GM18505 (cell line): ENCODE data around the gene SLC16A13.

Source experiments
- ATAC-seq: cut with Tn5 transposase; IDR thresholded peaks from one replicate; pipeline ENCODE4 v1.9.1; 2021; ENCODE audit not compliant: unreplicated experiment
- POLR2A ChIP-seq: IDR thresholded peaks from 4 replicates; pipeline ENCODE4 v1.6.1; 2011; ENCODE audit warnings: borderline replicate concordance; ENCODE audit not compliant: insufficient read depth, insufficient read length; ENCODE audit errors: extremely low read depth

The SLC16A13 gene

GRCh38 chr17:7004398-7005253, 31.2 kb upstream of the SLC16A13 start:
- no peak for ATAC-seq
- no peak for TF ChIP-seq POLR2A

- no peak for TF ChIP-seq POLR2A
- ATAC-seq = no peak
Measured at GRCh38 chr17:7005716-7006115, 30.1 kb upstream of the SLC16A13 start.

GRCh38 chr17:7007143-7007542, 28.7 kb upstream of the SLC16A13 start:
- no peak for ATAC-seq
- no peak for TF ChIP-seq POLR2A

GRCh38 chr17:7010523-7010922, 25.3 kb upstream of the SLC16A13 start:
- no peak for TF ChIP-seq POLR2A
- no peak for ATAC-seq

GRCh38 chr17:7011415-7011814, 24.4 kb upstream of the SLC16A13 start:
- TF ChIP-seq POLR2A = no peak
- ATAC-seq = no peak

GRCh38 chr17:7011942-7012254, 23.9 kb upstream of the SLC16A13 start:
- no peak for TF ChIP-seq POLR2A
- no peak for ATAC-seq

GRCh38 chr17:7014261-7014994, 21.4 kb upstream of the SLC16A13 start:
- peak; percentile 77 for ATAC-seq
- TF ChIP-seq POLR2A = peak; percentile 92

- peak; percentile 15 for ATAC-seq
- TF ChIP-seq POLR2A = peak; percentile 81
Measured at GRCh38 chr17:7014995-7015958, 20.5 kb upstream of the SLC16A13 start.

GRCh38 chr17:7016418-7016817, 19.4 kb upstream of the SLC16A13 start:
- TF ChIP-seq POLR2A = no peak
- no peak for ATAC-seq

GRCh38 chr17:7016886-7017826, 18.7 kb upstream of the SLC16A13 start:
- TF ChIP-seq POLR2A = no peak
- no peak for ATAC-seq

- ATAC-seq = no peak
- no peak for TF ChIP-seq POLR2A
Measured at GRCh38 chr17:7017827-7018200, 18.0 kb upstream of the SLC16A13 start.

GRCh38 chr17:7018331-7018964, 17.4 kb upstream of the SLC16A13 start:
- TF ChIP-seq POLR2A = no peak
- no peak for ATAC-seq
